Measurements from ENCODE around the gene ABCA4.
"Not testable (repeated sequence)": the region's sequence is repeated elsewhere in the genome, so short reads cannot be mapped to it uniquely, and the experiment has no call there.

The ABCA4 gene

GRCh38 chr1:93993731-93994130 lies 127.2 kb downstream of the ABCA4 start:
- DNase-seq: no peak
- Histone ChIP-seq H3K9ac (ENCODE audit: low read depth, low read length) (no peak overlapping the region), H3K4me3 (ENCODE audit: low read depth in 1 of 2, low read length in 2 of 2) (no peak overlapping the region), H3K9me3 (ENCODE audit: insufficient read depth, low read length, severe bottlenecking) (no peaks in the 10 kb centered on the region), H2AFZ (ENCODE audit: low read depth, low read length) (no peak overlapping the region), H3K79me2 (ENCODE audit: insufficient read depth, low read length) (no peaks in the 10 kb centered on the region), H3K36me3 (ENCODE audit: insufficient read depth, low read length) (no peaks in the 10 kb centered on the region), H3K27me3 (ENCODE audit: insufficient read depth, low read length, poor library complexity) (no peaks in the 10 kb centered on the region), H3K4me2 (ENCODE audit: insufficient read depth, low read length) (no peak overlapping the region), H3K4me1 (ENCODE audit: insufficient read depth, low read length) (no peaks in the 10 kb centered on the region), H4K20me1 (ENCODE audit: insufficient read depth, low read length) (no peaks in the 10 kb centered on the region), H3K27ac (ENCODE audit: low read length) (no peak overlapping the region)
- ATAC-seq (ENCODE audit: insufficient read depth, low read depth): no peak
- TF ChIP-seq, protein P1, sequence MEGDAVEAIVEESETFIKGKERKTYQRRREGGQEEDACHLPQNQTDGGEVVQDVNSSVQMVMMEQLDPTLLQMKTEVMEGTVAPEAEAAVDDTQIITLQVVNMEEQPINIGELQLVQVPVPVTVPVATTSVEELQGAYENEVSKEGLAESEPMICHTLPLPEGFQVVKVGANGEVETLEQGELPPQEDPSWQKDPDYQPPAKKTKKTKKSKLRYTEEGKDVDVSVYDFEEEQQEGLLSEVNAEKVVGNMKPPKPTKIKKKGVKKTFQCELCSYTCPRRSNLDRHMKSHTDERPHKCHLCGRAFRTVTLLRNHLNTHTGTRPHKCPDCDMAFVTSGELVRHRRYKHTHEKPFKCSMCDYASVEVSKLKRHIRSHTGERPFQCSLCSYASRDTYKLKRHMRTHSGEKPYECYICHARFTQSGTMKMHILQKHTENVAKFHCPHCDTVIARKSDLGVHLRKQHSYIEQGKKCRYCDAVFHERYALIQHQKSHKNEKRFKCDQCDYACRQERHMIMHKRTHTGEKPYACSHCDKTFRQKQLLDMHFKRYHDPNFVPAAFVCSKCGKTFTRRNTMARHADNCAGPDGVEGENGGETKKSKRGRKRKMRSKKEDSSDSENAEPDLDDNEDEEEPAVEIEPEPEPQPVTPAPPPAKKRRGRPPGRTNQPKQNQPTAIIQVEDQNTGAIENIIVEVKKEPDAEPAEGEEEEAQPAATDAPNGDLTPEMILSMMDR (IDR thresholded peaks at IDR 0.05; ENCODE audit: borderline replicate concordance, extremely low read depth, low read length, poor library complexity, severe bottlenecking): no peak
- no peak for TF ChIP-seq EZH2 (IDR thresholded peaks at IDR 0.05; ENCODE audit: borderline replicate concordance, low read depth, low read length, severe bottlenecking)

GRCh38 chr1:93992954-93993353 lies 128.0 kb downstream of the ABCA4 start:
- no peaks in the 10 kb centered on the region for H4K20me1 ChIP-seq (ENCODE audit: insufficient read depth, low read length)
- TF ChIP-seq, protein P1 (IDR thresholded peaks at IDR 0.05; ENCODE audit: borderline replicate concordance, extremely low read depth, low read length, poor library complexity, severe bottlenecking): no peak
- no peak for TF ChIP-seq EZH2 (IDR thresholded peaks at IDR 0.05; ENCODE audit: borderline replicate concordance, low read depth, low read length, severe bottlenecking)
- DNase-seq: no peak
- H2AFZ ChIP-seq (ENCODE audit: low read depth, low read length): no peak overlapping the region
- no peak for ATAC-seq (ENCODE audit: insufficient read depth, low read depth)
- H3K9me3 ChIP-seq (ENCODE audit: insufficient read depth, low read length, severe bottlenecking): no peaks in the 10 kb centered on the region
- no peak overlapping the region for H3K9ac ChIP-seq (ENCODE audit: low read depth, low read length)
- no peaks in the 10 kb centered on the region for H3K79me2 ChIP-seq (ENCODE audit: insufficient read depth, low read length)
- no peaks in the 10 kb centered on the region for H3K4me1 ChIP-seq (ENCODE audit: insufficient read depth, low read length)
- no peak overlapping the region for H3K4me2 ChIP-seq (ENCODE audit: insufficient read depth, low read length)
- no peak overlapping the region for H3K4me3 ChIP-seq (ENCODE audit: low read depth in 1 of 2, low read length in 2 of 2)
- H3K27me3 ChIP-seq (ENCODE audit: insufficient read depth, low read length, poor library complexity): no peaks in the 10 kb centered on the region
- no peaks in the 10 kb centered on the region for H3K36me3 ChIP-seq (ENCODE audit: insufficient read depth, low read length)
- no peak overlapping the region for H3K27ac ChIP-seq (ENCODE audit: low read length)

DNA sequence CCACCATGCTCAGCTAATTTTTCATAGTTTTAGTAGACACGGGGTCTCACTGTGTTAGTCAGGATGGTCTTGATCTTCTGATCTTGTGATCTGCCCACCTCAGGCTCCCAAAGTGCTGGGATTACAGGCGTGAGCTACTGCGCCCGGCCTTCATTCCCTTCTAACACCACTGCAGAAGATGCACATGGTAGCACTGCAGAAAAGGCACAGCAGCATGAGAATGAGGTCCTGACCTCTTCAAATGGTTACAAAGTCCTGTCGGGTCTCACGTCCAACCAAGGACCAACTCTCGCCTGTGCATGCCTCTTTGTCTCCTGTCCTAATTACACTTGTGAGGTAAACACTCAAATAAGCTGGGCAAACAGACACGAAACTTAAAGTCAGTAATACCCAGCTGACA lies 128.8 kb downstream of the ABCA4 start:
- H3K36me3 ChIP-seq (ENCODE audit: insufficient read depth, low read length): no peaks in the 10 kb centered on the region
- H3K4me1 ChIP-seq (ENCODE audit: insufficient read depth, low read length): no peaks in the 10 kb centered on the region
- no peak overlapping the region for H3K4me2 ChIP-seq (ENCODE audit: insufficient read depth, low read length)
- no peak overlapping the region for H3K4me3 ChIP-seq (ENCODE audit: low read depth in 1 of 2, low read length in 2 of 2)
- no peaks in the 10 kb centered on the region for H3K79me2 ChIP-seq (ENCODE audit: insufficient read depth, low read length)
- no peak for TF ChIP-seq EZH2 (IDR thresholded peaks at IDR 0.05; ENCODE audit: borderline replicate concordance, low read depth, low read length, severe bottlenecking)
- TF ChIP-seq, protein P1 (IDR thresholded peaks at IDR 0.05; ENCODE audit: borderline replicate concordance, extremely low read depth, low read length, poor library complexity, severe bottlenecking): no peak
- no peaks in the 10 kb centered on the region for H3K27me3 ChIP-seq (ENCODE audit: insufficient read depth, low read length, poor library complexity)
- H2AFZ ChIP-seq (ENCODE audit: low read depth, low read length): no peak overlapping the region
- DNase-seq: no peak
- H3K9ac ChIP-seq (ENCODE audit: low read depth, low read length): no peak overlapping the region
- no peak for ATAC-seq (ENCODE audit: insufficient read depth, low read depth)
- no peaks in the 10 kb centered on the region for H3K9me3 ChIP-seq (ENCODE audit: insufficient read depth, low read length, severe bottlenecking)
- no peak overlapping the region for H3K27ac ChIP-seq (ENCODE audit: low read length)
- H4K20me1 ChIP-seq (ENCODE audit: insufficient read depth, low read length): no peaks in the 10 kb centered on the region

- H3K27ac ChIP-seq (ENCODE audit: low read length): no peak overlapping the region
- TF ChIP-seq, protein P1 (IDR thresholded peaks at IDR 0.05; ENCODE audit: borderline replicate concordance, extremely low read depth, low read length, poor library complexity, severe bottlenecking): no peak
- no peak for TF ChIP-seq EZH2 (IDR thresholded peaks at IDR 0.05; ENCODE audit: borderline replicate concordance, low read depth, low read length, severe bottlenecking)
- no peak for DNase-seq
Measured at GRCh38 chr1:93991271-93991670, 129.7 kb downstream of the ABCA4 start.

DNA sequence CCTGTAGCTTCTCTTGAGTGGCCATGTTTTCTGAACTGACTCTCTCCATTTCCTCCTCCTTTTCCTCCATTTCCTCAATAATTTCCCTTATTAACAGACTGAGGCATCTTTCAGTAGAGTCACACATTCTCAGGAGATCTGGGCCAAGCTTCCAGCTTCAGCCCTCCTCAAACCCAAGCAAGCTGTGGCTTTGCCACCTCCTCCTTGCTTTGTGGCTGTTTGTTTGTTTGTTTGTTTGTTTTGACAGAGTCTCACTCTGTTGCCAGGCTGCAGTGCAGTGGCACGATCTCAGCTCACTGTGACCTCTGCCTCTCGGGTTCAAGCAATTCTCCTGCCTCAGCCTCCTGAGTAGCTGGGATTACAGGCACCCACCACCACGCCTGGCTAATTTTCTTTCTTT lies 130.5 kb downstream of the ABCA4 start:
- H3K4me2 ChIP-seq (ENCODE audit: insufficient read depth, low read length); H3K4me3 ChIP-seq (ENCODE audit: low read depth in 1 of 2, low read length in 2 of 2); H3K36me3 ChIP-seq (ENCODE audit: insufficient read depth, low read length); H3K27ac ChIP-seq (ENCODE audit: low read length); DNase-seq; H3K9ac ChIP-seq (ENCODE audit: low read depth, low read length); H2AFZ ChIP-seq (ENCODE audit: low read depth, low read length); H4K20me1 ChIP-seq (ENCODE audit: insufficient read depth, low read length); ATAC-seq (ENCODE audit: insufficient read depth, low read depth); H3K9me3 ChIP-seq (ENCODE audit: insufficient read depth, low read length, severe bottlenecking); H3K4me1 ChIP-seq (ENCODE audit: insufficient read depth, low read length); H3K27me3 ChIP-seq (ENCODE audit: insufficient read depth, low read length, poor library complexity); H3K79me2 ChIP-seq (ENCODE audit: insufficient read depth, low read length): not testable (repeated sequence)

More at GRCh38 chr1:93991271-93991670, 129.7 kb downstream of the ABCA4 start:
- H4K20me1 ChIP-seq (ENCODE audit: insufficient read depth, low read length): no peaks in the 10 kb centered on the region
- H3K79me2 ChIP-seq (ENCODE audit: insufficient read depth, low read length): no peaks in the 10 kb centered on the region
- no peaks in the 10 kb centered on the region for H3K27me3 ChIP-seq (ENCODE audit: insufficient read depth, low read length, poor library complexity)
- no peak overlapping the region for H3K4me3 ChIP-seq (ENCODE audit: low read depth in 1 of 2, low read length in 2 of 2)
- H3K36me3 ChIP-seq (ENCODE audit: insufficient read depth, low read length): no peaks in the 10 kb centered on the region
- H3K9ac ChIP-seq (ENCODE audit: low read depth, low read length): no peak overlapping the region
- H2AFZ ChIP-seq (ENCODE audit: low read depth, low read length): no peak overlapping the region
- no peak for ATAC-seq (ENCODE audit: insufficient read depth, low read depth)
- no peaks in the 10 kb centered on the region for H3K9me3 ChIP-seq (ENCODE audit: insufficient read depth, low read length, severe bottlenecking)
- no peak overlapping the region for H3K4me2 ChIP-seq (ENCODE audit: insufficient read depth, low read length)
- no peaks in the 10 kb centered on the region for H3K4me1 ChIP-seq (ENCODE audit: insufficient read depth, low read length)

All from DND-41 (cell line).